ENCODE measurements around the gene CDRT15L2. TPM values are rescaled to one million over a fixed set of nuclear protein-coding genes. Genes with fewer than 3 reads are reported as not detected.
"Not testable (repeated sequence)": the region's sequence is repeated elsewhere in the genome, so short reads cannot be mapped to it uniquely, and the experiment has no call there.

Gene CDRT15L2
- total and polyA plus RNA-seq, 2 experiments from 2014 or later, result not detected

DNA sequence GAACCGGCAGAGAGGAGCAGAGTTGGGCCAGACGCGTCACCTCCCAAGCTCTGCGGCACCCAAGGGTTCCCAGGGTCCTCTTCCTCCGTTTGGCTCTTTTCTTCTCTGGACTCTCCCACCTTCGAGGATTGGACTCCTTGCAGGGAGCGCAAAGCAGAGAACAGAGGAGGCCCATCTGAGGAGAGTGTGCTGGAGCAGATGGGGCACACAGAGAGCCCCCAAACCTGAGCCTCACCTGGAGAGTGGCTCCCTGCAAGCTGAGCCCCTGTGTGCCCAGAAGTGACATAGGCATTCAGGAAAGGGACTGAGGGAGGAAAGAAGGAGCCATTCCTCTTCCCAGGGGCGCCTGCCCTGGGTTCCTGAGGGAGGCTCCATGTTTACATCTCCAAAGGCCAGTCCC is 6.3 kb upstream of the CDRT15L2 start:
- H3K9me2 ChIP-seq (ENCODE audit: insufficient read depth); H3K4me1 ChIP-seq (ENCODE audit: insufficient read depth); H3K9ac ChIP-seq; H3K4me2 ChIP-seq (ENCODE audit: unreplicated experiment); DNase-seq; H4K20me1 ChIP-seq (ENCODE audit: insufficient read depth); H3K27me3 ChIP-seq (replicated peaks; ENCODE audit: insufficient read depth); H3F3A ChIP-seq (ENCODE audit: insufficient read depth); H3K27ac ChIP-seq; H3K79me2 ChIP-seq (ENCODE audit: insufficient read depth); H3K4me3 ChIP-seq; in situ Hi-C loops (cut with MboI); H3K36me3 ChIP-seq (ENCODE audit: low read depth); H2AFZ ChIP-seq; H3K9me3 ChIP-seq (ENCODE audit: low read depth): not testable (repeated sequence)
- WGBS, 2 experiments (ENCODE audit: low coverage in 1 of 2, low lambda C conversion rate in 2 of 2, missing lambda C conversion rate in 2 of 2), result 61 to 66% methylated on average over 7 of the region's 8 CpGs

DNA sequence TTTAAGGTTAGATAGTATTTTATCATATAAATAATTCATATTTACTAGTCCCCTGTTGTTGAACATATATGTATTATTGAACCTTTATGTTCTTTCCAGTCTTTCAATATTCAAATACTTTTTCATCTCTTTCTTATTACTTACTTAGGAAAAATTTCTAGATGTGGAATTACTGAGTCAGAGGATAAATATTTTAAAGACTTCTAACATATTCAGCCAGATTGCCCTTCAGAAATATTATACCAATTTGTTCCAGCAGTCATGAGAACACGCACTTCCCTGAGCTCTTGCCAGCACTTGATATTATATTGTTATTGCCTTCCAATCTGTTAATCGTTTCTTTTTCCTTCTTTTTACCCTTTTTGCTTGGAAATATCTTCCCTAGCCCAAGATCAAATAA is 4.5 kb upstream of the CDRT15L2 start:
- H3K27ac ChIP-seq; H3K9me3 ChIP-seq (ENCODE audit: low read depth); H3F3A ChIP-seq (ENCODE audit: insufficient read depth); H3K36me3 ChIP-seq (ENCODE audit: low read depth); H3K4me1 ChIP-seq (ENCODE audit: insufficient read depth); H3K4me3 ChIP-seq; H3K4me2 ChIP-seq (ENCODE audit: unreplicated experiment); H3K9ac ChIP-seq; in situ Hi-C loops (cut with MboI); H3K9me2 ChIP-seq (ENCODE audit: insufficient read depth); H3K79me2 ChIP-seq (ENCODE audit: insufficient read depth); H2AFZ ChIP-seq; H3K27me3 ChIP-seq (replicated peaks; ENCODE audit: insufficient read depth); H4K20me1 ChIP-seq (ENCODE audit: insufficient read depth): not testable (repeated sequence)
- peak; percentile 24 for DNase-seq
- 2 to 5% methylated on average over 2 of the region's 2 CpGs for WGBS, 2 experiments (ENCODE audit: low coverage in 1 of 2, low lambda C conversion rate in 2 of 2, missing lambda C conversion rate in 2 of 2)

DNA sequence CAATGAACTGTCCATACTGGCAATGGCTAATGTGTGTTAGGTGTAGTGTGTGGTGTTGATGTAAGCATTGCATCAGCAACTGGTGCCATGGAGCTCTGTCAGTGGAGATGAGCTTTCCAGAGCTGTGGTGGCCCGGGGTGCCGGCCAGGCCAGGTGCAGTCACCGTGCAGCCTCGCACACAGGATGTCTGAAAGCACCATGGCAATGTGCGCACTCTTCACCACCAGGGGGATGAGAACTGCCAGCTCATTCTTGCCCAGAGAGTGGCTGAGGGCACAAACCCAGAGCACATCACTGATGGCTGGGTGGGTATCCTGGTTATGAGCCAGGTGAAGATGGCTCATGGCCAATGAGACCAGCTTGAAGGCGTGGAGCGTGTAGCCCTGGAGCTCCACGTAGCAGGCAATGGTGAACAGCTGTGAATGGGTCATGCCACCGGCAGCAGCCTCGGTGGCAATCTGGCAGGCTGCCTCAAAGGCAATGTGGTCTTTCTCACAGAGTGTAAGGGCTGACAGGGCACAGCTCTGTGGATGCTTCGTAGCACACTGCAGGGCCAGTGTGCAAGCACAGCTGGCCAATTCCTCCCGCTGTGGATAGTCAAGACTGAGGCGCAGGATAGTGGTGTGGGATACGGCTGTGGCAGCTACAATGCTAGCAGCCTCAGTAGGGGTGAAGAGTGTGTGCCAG is 4.5 kb downstream of the CDRT15L2 start:
- H3K36me3 ChIP-seq (ENCODE audit: low read depth); H4K20me1 ChIP-seq (ENCODE audit: insufficient read depth); DNase-seq; in situ Hi-C loops (cut with MboI); H3K9ac ChIP-seq; H3K4me1 ChIP-seq (ENCODE audit: insufficient read depth); H3K79me2 ChIP-seq (ENCODE audit: insufficient read depth); H3K9me2 ChIP-seq (ENCODE audit: insufficient read depth); H3F3A ChIP-seq (ENCODE audit: insufficient read depth); H3K4me3 ChIP-seq; H3K27me3 ChIP-seq (replicated peaks; ENCODE audit: insufficient read depth); H3K9me3 ChIP-seq (ENCODE audit: low read depth); H3K27ac ChIP-seq; H2AFZ ChIP-seq; H3K4me2 ChIP-seq (ENCODE audit: unreplicated experiment): not testable (repeated sequence)
- 38 to 39% methylated on average over 5 to 9 of the region's 14 CpGs for WGBS, 2 experiments (ENCODE audit: low coverage in 1 of 2, low lambda C conversion rate in 2 of 2, missing lambda C conversion rate in 2 of 2)

DNA sequence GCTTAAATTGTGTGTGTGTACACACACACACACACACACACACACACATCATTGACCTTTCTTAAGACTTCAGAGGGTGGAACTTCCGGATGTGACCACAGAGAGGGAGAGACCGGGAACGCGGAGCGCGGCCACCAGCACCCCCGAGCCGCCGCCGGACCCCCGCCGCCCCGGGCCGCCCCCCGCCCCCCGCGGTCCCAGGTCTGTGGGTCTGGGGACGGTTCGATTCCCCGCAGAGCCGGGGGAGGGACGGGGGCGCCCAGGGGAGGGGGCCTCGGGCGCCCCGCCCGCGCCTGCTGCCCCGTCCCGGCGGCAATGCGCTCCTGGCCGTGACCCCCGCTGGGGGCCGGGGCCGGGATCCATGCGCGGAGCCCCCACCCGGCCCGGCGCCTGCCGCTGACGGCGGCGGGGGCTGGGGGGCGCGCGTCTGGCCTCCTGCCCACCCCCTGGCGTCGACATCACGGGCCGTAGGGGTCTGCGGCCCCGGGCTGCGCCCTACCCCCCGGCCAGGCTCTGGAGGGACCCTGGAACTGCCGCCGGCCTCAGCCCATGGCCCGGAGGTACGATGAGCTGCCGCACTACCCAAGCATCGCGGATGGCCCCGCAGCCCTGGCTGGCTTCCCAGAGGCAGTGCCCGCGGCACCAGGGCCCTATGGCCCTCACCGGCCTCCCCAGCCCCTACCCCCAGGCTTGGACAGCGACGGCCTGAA is 9.4 kb downstream of the CDRT15L2 start:
- H4K20me1 ChIP-seq (ENCODE audit: insufficient read depth); H3K9me3 ChIP-seq (ENCODE audit: low read depth); H3K27me3 ChIP-seq (replicated peaks; ENCODE audit: insufficient read depth); H2AFZ ChIP-seq; in situ Hi-C loops (cut with MboI); H3K4me2 ChIP-seq (ENCODE audit: unreplicated experiment); H3K9ac ChIP-seq; H3K4me1 ChIP-seq (ENCODE audit: insufficient read depth); H3K27ac ChIP-seq; H3K36me3 ChIP-seq (ENCODE audit: low read depth); H3K4me3 ChIP-seq; H3K79me2 ChIP-seq (ENCODE audit: insufficient read depth); H3F3A ChIP-seq (ENCODE audit: insufficient read depth); H3K9me2 ChIP-seq (ENCODE audit: insufficient read depth): not testable (repeated sequence)
- WGBS, 2 experiments (ENCODE audit: low coverage in 1 of 2, low lambda C conversion rate in 2 of 2, missing lambda C conversion rate in 2 of 2), result 7 to 23% methylated on average over 6 to 43 of the region's 69 CpGs
- DNase-seq, result peak; percentile 20

DNA sequence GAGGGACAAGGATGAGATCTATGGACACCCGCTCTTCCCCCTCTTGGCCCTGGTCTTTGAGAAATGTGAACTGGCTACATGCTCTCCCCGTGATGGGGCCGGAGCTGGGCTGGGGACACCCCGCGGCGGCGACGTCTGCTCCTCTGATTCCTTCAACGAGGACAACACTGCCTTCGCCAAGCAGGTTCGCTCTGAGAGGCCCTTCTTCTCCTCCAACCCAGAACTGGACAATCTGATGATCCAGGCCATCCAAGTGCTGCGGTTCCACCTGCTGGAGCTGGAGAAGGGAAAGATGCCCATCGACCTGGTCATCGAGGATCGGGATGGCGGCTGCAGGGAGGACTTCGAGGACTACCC is 9.9 kb downstream of the CDRT15L2 start:
- H3K27me3 ChIP-seq (replicated peaks; ENCODE audit: insufficient read depth); H4K20me1 ChIP-seq (ENCODE audit: insufficient read depth); H3K4me1 ChIP-seq (ENCODE audit: insufficient read depth); H3K36me3 ChIP-seq (ENCODE audit: low read depth); H3F3A ChIP-seq (ENCODE audit: insufficient read depth); H3K9ac ChIP-seq; H3K27ac ChIP-seq; H3K9me2 ChIP-seq (ENCODE audit: insufficient read depth); H3K79me2 ChIP-seq (ENCODE audit: insufficient read depth); H3K9me3 ChIP-seq (ENCODE audit: low read depth); H3K4me3 ChIP-seq; H3K4me2 ChIP-seq (ENCODE audit: unreplicated experiment); H2AFZ ChIP-seq; DNase-seq; in situ Hi-C loops (cut with MboI): not testable (repeated sequence)
- WGBS, 2 experiments (ENCODE audit: low coverage in 1 of 2, low lambda C conversion rate in 2 of 2, missing lambda C conversion rate in 2 of 2), result 78 to 80% methylated on average over 17 of the region's 17 CpGs

DNA sequence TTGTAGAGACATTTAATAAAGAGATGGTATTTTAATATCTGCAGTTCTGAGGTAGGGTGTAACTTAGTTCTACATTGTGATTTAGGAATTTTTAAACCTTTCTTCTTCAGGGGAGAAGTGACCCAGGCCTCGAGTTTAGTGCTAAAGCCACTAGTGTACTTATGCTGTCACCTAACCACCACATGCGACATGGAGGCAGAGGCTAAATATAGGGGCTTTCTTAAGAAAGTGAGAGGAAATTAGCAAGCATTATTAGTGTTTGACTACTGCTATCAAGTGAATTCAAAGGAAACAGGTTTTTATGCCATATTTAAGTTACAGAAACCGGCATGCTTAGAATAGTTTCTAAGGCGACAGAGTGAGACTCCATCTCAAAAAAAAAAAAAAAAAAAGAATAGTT is 11.5 kb downstream of the CDRT15L2 start:
- H3F3A ChIP-seq (ENCODE audit: insufficient read depth); H3K4me3 ChIP-seq; H2AFZ ChIP-seq; H3K79me2 ChIP-seq (ENCODE audit: insufficient read depth); H3K9me2 ChIP-seq (ENCODE audit: insufficient read depth); in situ Hi-C loops (cut with MboI); DNase-seq; H3K27ac ChIP-seq; H3K27me3 ChIP-seq (replicated peaks; ENCODE audit: insufficient read depth); H3K4me1 ChIP-seq (ENCODE audit: insufficient read depth); H3K9me3 ChIP-seq (ENCODE audit: low read depth); H3K36me3 ChIP-seq (ENCODE audit: low read depth); H4K20me1 ChIP-seq (ENCODE audit: insufficient read depth); H3K4me2 ChIP-seq (ENCODE audit: unreplicated experiment); H3K9ac ChIP-seq: not testable (repeated sequence)
- 34 to 51% methylated on average over 2 of the region's 4 CpGs for WGBS, 2 experiments (ENCODE audit: low coverage in 1 of 2, low lambda C conversion rate in 2 of 2, missing lambda C conversion rate in 2 of 2)

DNA sequence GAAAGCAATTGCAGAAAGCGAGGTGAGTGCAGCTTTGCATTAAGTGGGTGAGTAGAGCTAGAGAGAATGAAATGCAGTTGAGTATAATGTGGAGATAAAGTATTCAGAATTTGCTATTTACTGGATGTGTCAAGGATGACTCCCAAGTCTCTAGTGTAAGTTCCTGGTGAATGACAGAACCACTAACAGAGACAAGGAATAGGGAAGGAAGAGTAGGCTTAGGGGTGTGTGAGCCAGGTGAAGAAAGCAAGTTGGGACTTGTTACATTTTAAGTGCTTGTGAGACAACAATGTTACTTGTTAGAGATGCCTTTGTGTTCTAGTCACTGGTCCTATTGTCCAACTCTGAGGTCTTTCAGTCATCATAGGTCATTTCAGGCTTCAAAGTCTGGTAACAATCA is 26.0 kb downstream of the CDRT15L2 start:
- H3K4me3 ChIP-seq; in situ Hi-C loops (cut with MboI): not testable (repeated sequence)

More for the DNA sequence above, 26.0 kb downstream of the CDRT15L2 start:
- H3K9ac ChIP-seq; H3K9me2 ChIP-seq (ENCODE audit: insufficient read depth); H3K36me3 ChIP-seq (ENCODE audit: low read depth); H4K20me1 ChIP-seq (ENCODE audit: insufficient read depth); H3K79me2 ChIP-seq (ENCODE audit: insufficient read depth); H3K4me1 ChIP-seq (ENCODE audit: insufficient read depth); H2AFZ ChIP-seq; H3K4me2 ChIP-seq (ENCODE audit: unreplicated experiment); H3K27me3 ChIP-seq (replicated peaks; ENCODE audit: insufficient read depth); H3K27ac ChIP-seq; H3K9me3 ChIP-seq (ENCODE audit: low read depth); DNase-seq; H3F3A ChIP-seq (ENCODE audit: insufficient read depth): not testable (repeated sequence)
- WGBS, 2 experiments (ENCODE audit: low coverage in 1 of 2, low lambda C conversion rate in 2 of 2, missing lambda C conversion rate in 2 of 2), result 13 to 22% methylated on average over 1 of the region's 1 CpG

Data from GM23248 (cell line).